ENCODE results near the gene HDAC9. TPM values are rescaled to one million over a fixed set of nuclear protein-coding genes. Genes with fewer than 3 reads are reported as not detected.

The HDAC9 gene
- total and polyA plus RNA-seq, 2 of the 13 experiments (the other 11 are each of a cell fraction or from before 2014, with no cell fraction given) = 0.05 to 0.07 TPM

DNA sequence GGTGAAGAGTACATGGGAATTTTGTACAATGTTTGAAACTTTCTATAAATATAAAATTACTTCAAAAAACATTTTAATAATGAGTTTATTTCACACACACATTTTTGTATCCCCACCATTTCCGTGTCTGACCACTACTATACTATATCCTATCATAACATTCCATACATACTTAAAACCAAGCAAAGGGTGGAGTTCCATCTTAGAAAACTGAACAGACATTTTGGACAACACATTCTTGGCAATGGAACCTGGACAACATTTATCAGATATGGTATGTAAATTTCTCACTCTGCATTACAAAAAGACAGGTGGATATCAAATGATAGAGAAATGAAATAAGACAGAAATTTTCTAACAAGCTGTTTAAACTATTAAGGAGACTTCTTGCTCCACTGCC lies 453.0 kb downstream of the HDAC9 start:
- intact Hi-C loops (cut with micrococcal nuclease; ENCODE audit: unreplicated experiment) = no loop called here
- Histone ChIP-seq H3K9ac (ENCODE audit: insufficient read depth, low read depth, low read length) (no peak overlapping the region), H3K79me2 (ENCODE audit: insufficient read depth, low read length) (no peaks in the 10 kb centered on the region), H4K20me1 (ENCODE audit: insufficient read depth, low read length) (no peaks in the 10 kb centered on the region), H3K27me3 (ENCODE audit: control insufficient read depth in 1 of 2, insufficient read depth in 2 of 2, low read length in 2 of 2) (no peaks in the 10 kb centered on the region), H3K4me1 (ENCODE audit: insufficient read depth, low read length) (no peaks in the 10 kb centered on the region), H3K4me3 (replicated peaks in 1 of 3; ENCODE audit: insufficient read depth in 1 of 3, low read depth in 2 of 3, low read length in 3 of 3) (no peak overlapping the region), H3K4me2 (ENCODE audit: low read depth, low read length) (no peak overlapping the region), H3K36me3 (replicated peaks in 1 of 2; ENCODE audit: control insufficient read depth in 1 of 2, insufficient read depth in 2 of 2, low read length in 2 of 2) (no peaks in the 10 kb centered on the region), H3K9me3 (ENCODE audit: low read length) (peaks cover 69% of the 10 kb centered on the region), H2AFZ (ENCODE audit: low read length) (no peak overlapping the region), H3K27ac (ENCODE audit: extremely low read length, insufficient read depth, low read length) (no peak overlapping the region)
- in situ Hi-C loops (cut with HindIII; ENCODE audit: extremely low pct_ligation_motif_present, low pct_unique_long_range_greater_than_20kb) = no loop called here
- 0% methylated on average over 1 of the region's 1 CpG for WGBS (ENCODE audit: low lambda C conversion rate)
- no peak for ATAC-seq
- TF ChIP-seq ZFX (CRISPR knock-in tag; IDR thresholded peaks at IDR 0.05; ENCODE audit: low read depth) (no peak), KMT2B (CRISPR knock-in tag; IDR thresholded peaks at IDR 0.05) (no peak), ZNF350 (CRISPR knock-in tag; IDR thresholded peaks at IDR 0.05; ENCODE audit: borderline replicate concordance, low read depth) (no peak)
- ChIA-PET POLR2A (no interaction called here), CTCF (ENCODE audit: low intra/inter-chr PET ratio, low total read pairs) (no interaction called here)
- BruUV-seq (replicated peaks) = no TSS peak
- FAIRE-seq = no peak
- DNase-seq (ENCODE audit: low spot score) = no peak

DNA sequence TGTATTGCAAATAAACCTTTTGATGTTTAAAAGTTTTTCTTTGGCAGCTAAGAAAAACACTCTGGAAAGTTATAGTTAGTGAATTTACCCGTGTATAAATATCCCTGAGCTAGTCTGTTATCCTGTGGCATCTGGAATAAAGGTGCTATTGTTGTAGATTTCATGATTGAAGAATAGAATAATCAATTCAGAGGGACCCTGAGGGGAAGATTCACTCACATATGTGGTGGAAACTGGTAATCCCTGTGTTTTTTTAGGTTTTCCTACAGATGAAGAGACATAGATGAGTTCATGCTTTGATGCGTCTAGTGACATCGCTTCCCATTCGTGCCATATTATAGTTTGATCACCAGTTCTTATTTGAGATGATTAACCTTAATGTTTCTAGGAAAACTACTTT lies 457.3 kb downstream of the HDAC9 start:
- no TSS peak for BruUV-seq (replicated peaks)
- Histone ChIP-seq H3K27ac (ENCODE audit: extremely low read length, insufficient read depth, low read length) (no peak overlapping the region), H4K20me1 (ENCODE audit: insufficient read depth, low read length) (no peaks in the 10 kb centered on the region), H3K27me3 (ENCODE audit: control insufficient read depth in 1 of 2, insufficient read depth in 2 of 2, low read length in 2 of 2) (no peaks in the 10 kb centered on the region), H3K4me3 (replicated peaks in 1 of 3; ENCODE audit: insufficient read depth in 1 of 3, low read depth in 2 of 3, low read length in 3 of 3) (no peak overlapping the region), H2AFZ (ENCODE audit: low read length) (no peak overlapping the region), H3K36me3 (replicated peaks in 1 of 2; ENCODE audit: control insufficient read depth in 1 of 2, insufficient read depth in 2 of 2, low read length in 2 of 2) (no peaks in the 10 kb centered on the region), H3K9ac (ENCODE audit: insufficient read depth, low read depth, low read length) (no peak overlapping the region), H3K4me2 (ENCODE audit: low read depth, low read length) (no peak overlapping the region), H3K9me3 (ENCODE audit: low read length) (peaks cover 83% of the 10 kb centered on the region), H3K79me2 (ENCODE audit: insufficient read depth, low read length) (no peaks in the 10 kb centered on the region), H3K4me1 (ENCODE audit: insufficient read depth, low read length) (no peaks in the 10 kb centered on the region)
- ChIA-PET CTCF (ENCODE audit: low intra/inter-chr PET ratio, low total read pairs) (no interaction called here), POLR2A (no interaction called here)
- ATAC-seq = no peak
- in situ Hi-C loops (cut with HindIII; ENCODE audit: extremely low pct_ligation_motif_present, low pct_unique_long_range_greater_than_20kb) (no loop called here), intact Hi-C loops (cut with micrococcal nuclease; ENCODE audit: unreplicated experiment) (no loop called here)
- DNase-seq (ENCODE audit: low spot score) = no peak
- no peak for TF ChIP-seq ZNF326 (CRISPR knock-in tag; IDR thresholded peaks at IDR 0.05; ENCODE audit: borderline replicate concordance)
- no peak for TF ChIP-seq KMT2B (CRISPR knock-in tag; IDR thresholded peaks at IDR 0.05)
- TF ChIP-seq ZBTB7A (CRISPR knock-in tag; IDR thresholded peaks at IDR 0.05) = no peak
- no peak for FAIRE-seq
- WGBS (ENCODE audit: low lambda C conversion rate) = 32% methylated on average over 4 of the region's 4 CpGs
